H1 (cell line): ENCODE data around the gene SETD1B. TPM values are rescaled to one million over a fixed set of nuclear protein-coding genes. Genes with fewer than 3 reads are reported as not detected.
A peak's percentile ranks its signal among the peaks of the same experiment; 100 is the strongest.

ENCODE experiments used
- KDM1A ChIP-seq: fragments of 200-600, 300-600 bp; sonication (generic); IDR thresholded peaks from 2 replicates; pipeline ENCODE4 v1.7.1; 2016; ENCODE audit warnings: mild to moderate bottlenecking, low read length, borderline replicate concordance
- RBBP5 ChIP-seq: IDR thresholded peaks from 2 replicates; pipeline ENCODE4 v1.7.1; 2012; ENCODE audit warnings: low read depth, mild to moderate bottlenecking, inconsistent platforms, low read length, moderate library complexity, borderline replicate concordance
- SP2 ChIP-seq: IDR thresholded peaks from 2 replicates; pipeline ENCODE4 v1.6.1; 2012; ENCODE audit warnings: mild to moderate bottlenecking, low read length, inconsistent platforms
- TAF7 ChIP-seq: optimal IDR thresholded peaks from 2 replicates; pipeline ENCODE3; 2011; ENCODE audit warnings: low read depth, mild to moderate bottlenecking, inconsistent platforms, low read length, moderate library complexity, borderline replicate concordance
- polyA plus RNA-seq, 7 experiments: library from polyadenylated mRNA; depleted of rRNA in 3 of 7; stranded (reverse) in 5 of 7; unstranded in 2 of 7; fragments of >200 nt in 5 of 7; fragments of 200-250 nt in 2 of 7; gene quantifications; 1 replicate in 5 of 7; 2 replicates in 1 of 7; 4 replicates in 1 of 7; pipeline versions ENCODE4 v1.2.1 to v1.2.3, GENCODE V29; 2011 to 2013; ENCODE audit warnings: missing spikeins in 2 of 7, mixed read lengths in 2 of 7
- total RNA-seq: library from RNA; stranded (reverse); fragmentation: NEBNext Ultra II Directional; extraction: Animal tissue kit (Norgen Biotek cat#: 25700); gene quantifications from 2 replicates; pipeline ENCODE4 v1.2.1, GENCODE V29; 2021
- TF ChIP-seq, protein P1 (sequence below), 3 experiments: IDR thresholded peaks; 1 replicate in 2 of 3; 2 replicates in 1 of 3; pipeline versions ENCODE4 v1.5.1 to v1.6.1; 2011; ENCODE audit warnings: low read length in 3 of 3, mild to moderate bottlenecking in 3 of 3, inconsistent platforms in 2 of 3, low read depth in 1 of 3, moderate library complexity in 1 of 3; ENCODE audit not compliant: insufficient read depth in 1 of 3; ENCODE audit errors: control extremely low read depth in 1 of 3
- TF ChIP-seq, protein P2 (sequence below): fragments of 300-600 bp; sonication (generic); IDR thresholded peaks from 2 replicates; pipeline ENCODE4 v1.7.1; 2012; ENCODE audit warnings: low read length, moderate library complexity, mild to moderate bottlenecking, inconsistent platforms; ENCODE audit not compliant: insufficient replicate concordance

SETD1B gene
- total and polyA plus RNA-seq, 2 of the 8 experiments (the other 6 are each of a cell fraction or from before 2014, with no cell fraction given) = 1.3 to 17.7 TPM

DNA sequence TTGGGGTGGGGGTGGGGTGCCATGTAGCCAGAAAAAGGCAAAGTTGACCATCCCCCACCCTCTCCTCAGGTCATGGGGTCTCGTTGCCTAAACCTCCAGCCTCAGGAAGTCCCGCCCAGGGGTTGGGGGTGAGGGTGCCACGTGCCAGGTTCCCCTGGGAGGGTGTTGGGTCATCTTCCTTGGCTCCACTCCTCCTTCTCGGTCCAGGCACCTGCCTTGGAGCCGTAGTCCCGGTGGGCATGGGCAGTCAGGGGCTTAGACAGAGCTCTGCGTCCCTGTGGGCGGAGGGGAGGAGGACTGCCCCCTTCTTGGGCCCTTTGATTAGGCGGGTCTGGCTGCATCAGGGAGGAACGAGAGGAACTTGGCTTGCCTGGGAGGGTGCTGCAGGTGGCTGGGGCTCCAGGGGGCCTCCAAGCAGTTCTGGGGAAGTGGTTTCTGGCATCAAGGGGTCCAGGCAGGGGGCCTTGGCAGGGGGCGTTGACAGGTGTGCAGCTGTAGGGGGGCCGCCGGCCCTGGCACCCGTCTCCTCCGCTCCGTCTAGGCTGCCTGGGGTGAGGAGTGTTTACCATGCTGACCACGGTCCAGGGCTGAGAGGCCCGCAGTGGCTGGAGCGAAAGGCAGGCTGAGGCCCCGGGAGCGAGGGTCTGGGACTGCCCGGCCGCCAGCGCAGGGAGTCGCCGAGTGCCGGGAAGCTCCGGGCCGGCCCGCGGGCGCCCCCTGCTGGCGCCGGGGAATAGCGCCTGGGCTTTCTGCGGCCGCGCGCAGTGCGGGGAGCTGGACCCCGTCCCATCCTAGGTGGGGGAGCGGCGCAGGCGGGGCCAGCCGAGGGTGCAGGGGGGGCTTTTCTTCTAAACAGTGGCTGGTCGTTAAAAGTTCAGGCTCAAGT, 7.9 kb downstream of the SETD1B start (continued):
- TF ChIP-seq, protein P1, sequence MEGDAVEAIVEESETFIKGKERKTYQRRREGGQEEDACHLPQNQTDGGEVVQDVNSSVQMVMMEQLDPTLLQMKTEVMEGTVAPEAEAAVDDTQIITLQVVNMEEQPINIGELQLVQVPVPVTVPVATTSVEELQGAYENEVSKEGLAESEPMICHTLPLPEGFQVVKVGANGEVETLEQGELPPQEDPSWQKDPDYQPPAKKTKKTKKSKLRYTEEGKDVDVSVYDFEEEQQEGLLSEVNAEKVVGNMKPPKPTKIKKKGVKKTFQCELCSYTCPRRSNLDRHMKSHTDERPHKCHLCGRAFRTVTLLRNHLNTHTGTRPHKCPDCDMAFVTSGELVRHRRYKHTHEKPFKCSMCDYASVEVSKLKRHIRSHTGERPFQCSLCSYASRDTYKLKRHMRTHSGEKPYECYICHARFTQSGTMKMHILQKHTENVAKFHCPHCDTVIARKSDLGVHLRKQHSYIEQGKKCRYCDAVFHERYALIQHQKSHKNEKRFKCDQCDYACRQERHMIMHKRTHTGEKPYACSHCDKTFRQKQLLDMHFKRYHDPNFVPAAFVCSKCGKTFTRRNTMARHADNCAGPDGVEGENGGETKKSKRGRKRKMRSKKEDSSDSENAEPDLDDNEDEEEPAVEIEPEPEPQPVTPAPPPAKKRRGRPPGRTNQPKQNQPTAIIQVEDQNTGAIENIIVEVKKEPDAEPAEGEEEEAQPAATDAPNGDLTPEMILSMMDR (IDR thresholded peaks at IDR 0.05; ENCODE audit: control extremely low read depth in 1 of 3, insufficient read depth in 1 of 3, low read depth in 1 of 3, low read length in 3 of 3) = peak in 2 of 3 experiments; percentile 69 to 95; a peak in 3 of 4 replicates
- 0 out of 2 replicates have a peak, but pooled peaks have one; percentile 15 for TF ChIP-seq RBBP5
- 0 out of 2 replicates have a peak, but pooled peaks have one; percentile 10 for TF ChIP-seq KDM1A
- TF ChIP-seq, protein P2, sequence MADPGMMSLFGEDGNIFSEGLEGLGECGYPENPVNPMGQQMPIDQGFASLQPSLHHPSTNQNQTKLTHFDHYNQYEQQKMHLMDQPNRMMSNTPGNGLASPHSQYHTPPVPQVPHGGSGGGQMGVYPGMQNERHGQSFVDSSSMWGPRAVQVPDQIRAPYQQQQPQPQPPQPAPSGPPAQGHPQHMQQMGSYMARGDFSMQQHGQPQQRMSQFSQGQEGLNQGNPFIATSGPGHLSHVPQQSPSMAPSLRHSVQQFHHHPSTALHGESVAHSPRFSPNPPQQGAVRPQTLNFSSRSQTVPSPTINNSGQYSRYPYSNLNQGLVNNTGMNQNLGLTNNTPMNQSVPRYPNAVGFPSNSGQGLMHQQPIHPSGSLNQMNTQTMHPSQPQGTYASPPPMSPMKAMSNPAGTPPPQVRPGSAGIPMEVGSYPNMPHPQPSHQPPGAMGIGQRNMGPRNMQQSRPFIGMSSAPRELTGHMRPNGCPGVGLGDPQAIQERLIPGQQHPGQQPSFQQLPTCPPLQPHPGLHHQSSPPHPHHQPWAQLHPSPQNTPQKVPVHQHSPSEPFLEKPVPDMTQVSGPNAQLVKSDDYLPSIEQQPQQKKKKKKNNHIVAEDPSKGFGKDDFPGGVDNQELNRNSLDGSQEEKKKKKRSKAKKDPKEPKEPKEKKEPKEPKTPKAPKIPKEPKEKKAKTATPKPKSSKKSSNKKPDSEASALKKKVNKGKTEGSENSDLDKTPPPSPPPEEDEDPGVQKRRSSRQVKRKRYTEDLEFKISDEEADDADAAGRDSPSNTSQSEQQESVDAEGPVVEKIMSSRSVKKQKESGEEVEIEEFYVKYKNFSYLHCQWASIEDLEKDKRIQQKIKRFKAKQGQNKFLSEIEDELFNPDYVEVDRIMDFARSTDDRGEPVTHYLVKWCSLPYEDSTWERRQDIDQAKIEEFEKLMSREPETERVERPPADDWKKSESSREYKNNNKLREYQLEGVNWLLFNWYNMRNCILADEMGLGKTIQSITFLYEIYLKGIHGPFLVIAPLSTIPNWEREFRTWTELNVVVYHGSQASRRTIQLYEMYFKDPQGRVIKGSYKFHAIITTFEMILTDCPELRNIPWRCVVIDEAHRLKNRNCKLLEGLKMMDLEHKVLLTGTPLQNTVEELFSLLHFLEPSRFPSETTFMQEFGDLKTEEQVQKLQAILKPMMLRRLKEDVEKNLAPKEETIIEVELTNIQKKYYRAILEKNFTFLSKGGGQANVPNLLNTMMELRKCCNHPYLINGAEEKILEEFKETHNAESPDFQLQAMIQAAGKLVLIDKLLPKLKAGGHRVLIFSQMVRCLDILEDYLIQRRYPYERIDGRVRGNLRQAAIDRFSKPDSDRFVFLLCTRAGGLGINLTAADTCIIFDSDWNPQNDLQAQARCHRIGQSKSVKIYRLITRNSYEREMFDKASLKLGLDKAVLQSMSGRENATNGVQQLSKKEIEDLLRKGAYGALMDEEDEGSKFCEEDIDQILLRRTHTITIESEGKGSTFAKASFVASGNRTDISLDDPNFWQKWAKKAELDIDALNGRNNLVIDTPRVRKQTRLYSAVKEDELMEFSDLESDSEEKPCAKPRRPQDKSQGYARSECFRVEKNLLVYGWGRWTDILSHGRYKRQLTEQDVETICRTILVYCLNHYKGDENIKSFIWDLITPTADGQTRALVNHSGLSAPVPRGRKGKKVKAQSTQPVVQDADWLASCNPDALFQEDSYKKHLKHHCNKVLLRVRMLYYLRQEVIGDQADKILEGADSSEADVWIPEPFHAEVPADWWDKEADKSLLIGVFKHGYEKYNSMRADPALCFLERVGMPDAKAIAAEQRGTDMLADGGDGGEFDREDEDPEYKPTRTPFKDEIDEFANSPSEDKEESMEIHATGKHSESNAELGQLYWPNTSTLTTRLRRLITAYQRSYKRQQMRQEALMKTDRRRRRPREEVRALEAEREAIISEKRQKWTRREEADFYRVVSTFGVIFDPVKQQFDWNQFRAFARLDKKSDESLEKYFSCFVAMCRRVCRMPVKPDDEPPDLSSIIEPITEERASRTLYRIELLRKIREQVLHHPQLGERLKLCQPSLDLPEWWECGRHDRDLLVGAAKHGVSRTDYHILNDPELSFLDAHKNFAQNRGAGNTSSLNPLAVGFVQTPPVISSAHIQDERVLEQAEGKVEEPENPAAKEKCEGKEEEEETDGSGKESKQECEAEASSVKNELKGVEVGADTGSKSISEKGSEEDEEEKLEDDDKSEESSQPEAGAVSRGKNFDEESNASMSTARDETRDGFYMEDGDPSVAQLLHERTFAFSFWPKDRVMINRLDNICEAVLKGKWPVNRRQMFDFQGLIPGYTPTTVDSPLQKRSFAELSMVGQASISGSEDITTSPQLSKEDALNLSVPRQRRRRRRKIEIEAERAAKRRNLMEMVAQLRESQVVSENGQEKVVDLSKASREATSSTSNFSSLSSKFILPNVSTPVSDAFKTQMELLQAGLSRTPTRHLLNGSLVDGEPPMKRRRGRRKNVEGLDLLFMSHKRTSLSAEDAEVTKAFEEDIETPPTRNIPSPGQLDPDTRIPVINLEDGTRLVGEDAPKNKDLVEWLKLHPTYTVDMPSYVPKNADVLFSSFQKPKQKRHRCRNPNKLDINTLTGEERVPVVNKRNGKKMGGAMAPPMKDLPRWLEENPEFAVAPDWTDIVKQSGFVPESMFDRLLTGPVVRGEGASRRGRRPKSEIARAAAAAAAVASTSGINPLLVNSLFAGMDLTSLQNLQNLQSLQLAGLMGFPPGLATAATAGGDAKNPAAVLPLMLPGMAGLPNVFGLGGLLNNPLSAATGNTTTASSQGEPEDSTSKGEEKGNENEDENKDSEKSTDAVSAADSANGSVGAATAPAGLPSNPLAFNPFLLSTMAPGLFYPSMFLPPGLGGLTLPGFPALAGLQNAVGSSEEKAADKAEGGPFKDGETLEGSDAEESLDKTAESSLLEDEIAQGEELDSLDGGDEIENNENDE = no peak
- peak; percentile 64 for TF ChIP-seq TAF7
- TF ChIP-seq SP2 = no peak
